Measurements from ENCODE around the gene TSGA10IP.
"Not testable (repeated sequence)": the region's sequence is repeated elsewhere in the genome, so short reads cannot be mapped to it uniquely, and the experiment has no call there.

Gene TSGA10IP

GRCh38 chr11:65945941-65946558, 770 bp downstream of the TSGA10IP start:
- DNase-seq (ENCODE audit: low read depth in 1 of 2, low spot score in 1 of 2): no peak

GRCh38 chr11:65946655-65947054, 1.4 kb downstream of the TSGA10IP start:
- no peak for DNase-seq (ENCODE audit: low read depth in 1 of 2, low spot score in 1 of 2)

- no peak for DNase-seq (ENCODE audit: low read depth in 1 of 2, low spot score in 1 of 2)
These were observed 1.9 kb downstream of the TSGA10IP start for GRCh38 chr11:65947133-65947532.

GRCh38 chr11:65947603-65948125, 2.4 kb downstream of the TSGA10IP start:
- DNase-seq (ENCODE audit: low read depth in 1 of 2, low spot score in 1 of 2): no peak

GRCh38 chr11:65950711-65951110, 5.4 kb downstream of the TSGA10IP start:
- DNase-seq (ENCODE audit: low read depth in 1 of 2, low spot score in 1 of 2): not testable (repeated sequence)

- DNase-seq (ENCODE audit: low read depth in 1 of 2, low spot score in 1 of 2): not testable (repeated sequence)
These were observed 6.4 kb downstream of the TSGA10IP start for GRCh38 chr11:65951641-65952040.

- DNase-seq (ENCODE audit: low read depth in 1 of 2, low spot score in 1 of 2): no peak
These were observed 6.8 kb downstream of the TSGA10IP start for GRCh38 chr11:65952052-65952521.

GRCh38 chr11:65953471-65953870, 8.2 kb downstream of the TSGA10IP start:
- DNase-seq (ENCODE audit: low read depth in 1 of 2, low spot score in 1 of 2): no peak

GRCh38 chr11:65954771-65955170, 9.5 kb downstream of the TSGA10IP start:
- no peak for DNase-seq (ENCODE audit: low read depth in 1 of 2, low spot score in 1 of 2)

- no peak for DNase-seq (ENCODE audit: low read depth in 1 of 2, low spot score in 1 of 2)
These were observed 13.0 kb downstream of the TSGA10IP start for GRCh38 chr11:65958291-65958690.

GRCh38 chr11:65958774-65959420, 13.6 kb downstream of the TSGA10IP start:
- no peak for DNase-seq (ENCODE audit: low read depth in 1 of 2, low spot score in 1 of 2)

- DNase-seq (ENCODE audit: low read depth in 1 of 2, low spot score in 1 of 2): no peak
These were observed 15.6 kb downstream of the TSGA10IP start for GRCh38 chr11:65960824-65961266.

- DNase-seq (ENCODE audit: low read depth in 1 of 2, low spot score in 1 of 2): peak; percentile 88 to 93
These were observed 16.2 kb downstream of the TSGA10IP start, which contains the start of gene SART1 for GRCh38 chr11:65961267-65962140. TSS of gene SART1 (plus strand) at chr11:65961734. CDS start at chr11:65961781, 47 bp downstream.

- no peak for DNase-seq (ENCODE audit: low read depth in 1 of 2, low spot score in 1 of 2)
These were observed 16.9 kb downstream of the TSGA10IP start for GRCh38 chr11:65962141-65962564.

GRCh38 chr11:65964906-65965305, 19.6 kb downstream of the TSGA10IP start:
- no peak for DNase-seq (ENCODE audit: low read depth in 1 of 2, low spot score in 1 of 2)

- DNase-seq (ENCODE audit: low read depth in 1 of 2, low spot score in 1 of 2): no peak
These were observed 20.9 kb downstream of the TSGA10IP start for GRCh38 chr11:65965986-65966762.

GRCh38 chr11:65967329-65967934, 22.2 kb downstream of the TSGA10IP start:
- no peak for DNase-seq (ENCODE audit: low read depth in 1 of 2, low spot score in 1 of 2)

- no peak for DNase-seq (ENCODE audit: low read depth in 1 of 2, low spot score in 1 of 2)
These were observed 23.6 kb downstream of the TSGA10IP start for GRCh38 chr11:65968600-65969482.

GRCh38 chr11:65972116-65972515, 26.8 kb downstream of the TSGA10IP start:
- no peak for DNase-seq (ENCODE audit: low read depth in 1 of 2, low spot score in 1 of 2)

All from activated T-helper 1 cell treated with anti-CD3 and anti-CD28 coated beads, Interleukin-2, amount 50 U/mL, for 16 hours (primary cell).